Esophagus muscularis mucosa (tissue), 3 donors: Measurements from ENCODE around the gene ALDH5A1.

Experiments used
- EP300 ChIP-seq: sonication (generic); formaldehyde crosslinking; IDR thresholded peaks from one replicate; pipeline ENCODE4 v1.6.1; 2017; ENCODE audit warnings: antibody characterized with exemption
- TF ChIP-seq, protein P1 (sequence below), 3 experiments: fragments of 200-600 bp in 2 of 3; fragments of 450-650 bp in 1 of 3; sonication (generic) in 2 of 3; IDR thresholded peaks; one replicate each; pipeline ENCODE4 v1.5.1; 2017 to 2019; ENCODE audit warnings: antibody characterized with exemption in 3 of 3, mild to moderate bottlenecking in 2 of 3, moderate library complexity in 1 of 3

DNA sequence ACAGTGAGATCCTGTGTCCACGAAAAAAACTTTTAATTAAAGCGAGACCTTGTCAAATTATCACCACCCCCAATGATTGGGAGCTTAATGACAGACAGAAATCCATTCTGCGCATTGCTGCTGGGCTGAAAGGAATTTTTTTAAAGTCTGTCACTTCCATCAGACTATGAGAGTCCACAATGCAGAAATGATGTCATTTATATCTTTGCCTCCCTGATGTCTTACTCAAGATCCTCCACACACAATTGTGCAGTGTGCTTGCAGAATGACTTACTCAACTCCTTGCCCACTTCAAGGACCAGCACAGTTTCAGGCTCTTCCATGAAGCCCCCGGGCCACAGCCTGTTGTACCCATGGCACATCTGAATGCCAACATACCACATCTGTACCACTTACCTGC lies 46.4 kb upstream of the ALDH5A1 start:
- no peak for TF ChIP-seq EP300
- TF ChIP-seq, protein P1, sequence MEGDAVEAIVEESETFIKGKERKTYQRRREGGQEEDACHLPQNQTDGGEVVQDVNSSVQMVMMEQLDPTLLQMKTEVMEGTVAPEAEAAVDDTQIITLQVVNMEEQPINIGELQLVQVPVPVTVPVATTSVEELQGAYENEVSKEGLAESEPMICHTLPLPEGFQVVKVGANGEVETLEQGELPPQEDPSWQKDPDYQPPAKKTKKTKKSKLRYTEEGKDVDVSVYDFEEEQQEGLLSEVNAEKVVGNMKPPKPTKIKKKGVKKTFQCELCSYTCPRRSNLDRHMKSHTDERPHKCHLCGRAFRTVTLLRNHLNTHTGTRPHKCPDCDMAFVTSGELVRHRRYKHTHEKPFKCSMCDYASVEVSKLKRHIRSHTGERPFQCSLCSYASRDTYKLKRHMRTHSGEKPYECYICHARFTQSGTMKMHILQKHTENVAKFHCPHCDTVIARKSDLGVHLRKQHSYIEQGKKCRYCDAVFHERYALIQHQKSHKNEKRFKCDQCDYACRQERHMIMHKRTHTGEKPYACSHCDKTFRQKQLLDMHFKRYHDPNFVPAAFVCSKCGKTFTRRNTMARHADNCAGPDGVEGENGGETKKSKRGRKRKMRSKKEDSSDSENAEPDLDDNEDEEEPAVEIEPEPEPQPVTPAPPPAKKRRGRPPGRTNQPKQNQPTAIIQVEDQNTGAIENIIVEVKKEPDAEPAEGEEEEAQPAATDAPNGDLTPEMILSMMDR (IDR thresholded peaks at IDR 0.05): no peak
